Sigmoid colon (tissue), 7 donors: ENCODE measurements around the gene TSPYL1. TPM values are rescaled to one million over a fixed set of nuclear protein-coding genes. Genes with fewer than 3 reads are reported as not detected.

Source experiments
- DNase-seq: peaks from one replicate; pipeline ENCODE4 v3.0.0-alpha.2; 2019
- H3K27ac ChIP-seq, 4 donors: fragments of 200-600 bp; sonication (generic); one replicate each; pipeline ENCODE4 v1.5.1; 2016 to 2019; ENCODE audit warnings: mild to moderate bottlenecking in 1 of 4
- H3K27me3 ChIP-seq, 3 donors: fragments of 200-600 bp; sonication (generic); one replicate each; pipeline ENCODE4 v1.5.1; 2019; ENCODE audit warnings: mild to moderate bottlenecking in 1 of 3
- H3K36me3 ChIP-seq, 4 donors: fragments of 200-600 bp; sonication (generic); one replicate each; pipeline ENCODE4 v1.5.1; 2016 to 2019
- H3K4me1 ChIP-seq, 4 donors: fragments of 200-600 bp; sonication (generic); one replicate each; pipeline ENCODE4 v1.5.1; 2017 to 2019
- H3K4me3 ChIP-seq, 4 donors: fragments of 200-600 bp; sonication (generic); one replicate each; pipeline ENCODE4 v1.5.1; 2017 to 2019; ENCODE audit warnings: mild to moderate bottlenecking in 2 of 4, moderate library complexity in 1 of 4
- H3K9me3 ChIP-seq, 4 donors: fragments of 200-600 bp in 3 of 4; sonication (generic) in 3 of 4; one replicate each; pipeline versions ENCODE4 v1.5.1 to v1.6.1; 2013 to 2019
- CTCF ChIP-seq, 4 experiments: fragments of 450-650 bp in 3 of 4; fragments of 200-600 bp in 1 of 4; IDR thresholded peaks; one replicate each; pipeline ENCODE4 v1.5.1; 2016 to 2019; ENCODE audit warnings: antibody characterized with exemption in 4 of 4, mild to moderate bottlenecking in 3 of 4, moderate library complexity in 2 of 4
- EP300 ChIP-seq, 4 donors: sonication (generic); formaldehyde crosslinking; IDR thresholded peaks; one replicate each; pipeline ENCODE4 v1.6.1; 2017; ENCODE audit warnings: antibody characterized with exemption in 4 of 4
- POLR2A ChIP-seq, 2 donors: fragments of 450-650 bp; IDR thresholded peaks; one replicate each; pipeline ENCODE4 v1.6.1; 2016; ENCODE audit warnings: antibody characterized with exemption in 2 of 2, mild to moderate bottlenecking in 2 of 2, moderate library complexity in 2 of 2
- POLR2AphosphoS5 ChIP-seq, 4 donors: sonication (generic); formaldehyde crosslinking; IDR thresholded peaks; one replicate each; pipeline ENCODE4 v1.6.1; 2017; ENCODE audit warnings: antibody characterized with exemption in 4 of 4
- WGBS, 2 donors: extraction: QIAGEN DNeasy Blood & Tissue Kit; methylation state at CpG; one replicate each; pipeline ENCODE4 v1.1.7; 2013; 5-methylcytosine and 5-hydroxymethylcytosine counted together
- intact Hi-C: fragments of 100-400 bp; cut with DNase I; formaldehyde crosslinking; loops from one replicate; pipeline ENCODE4 v1.15.1; 2023
- polyA plus RNA-seq, 3 donors: library from polyadenylated mRNA; stranded (reverse); fragments of 200-250 nt; gene quantifications; one replicate each; pipeline ENCODE4 v1.2.3, GENCODE V29; 2013
- total RNA-seq, 4 donors: library from RNA; depleted of rRNA; stranded (reverse); fragments of >200 nt; gene quantifications; one replicate each; pipeline ENCODE4 v1.1.0, GENCODE V29; 2016
- donor health status: healthy with polysubstance abuse.
- donor health status: Bipolar disorder and iron deficiency.
- donor health status: healthy.

Gene TSPYL1
- total and polyA plus RNA-seq, 7 donors: 24.6 to 79.6 (median 52.8) TPM

- H3K27me3 ChIP-seq: no peaks in the 10 kb centered on the region
- DNase-seq: peak; percentile 75
- H3K4me3 ChIP-seq: no peak overlapping the region
- H3K9me3 ChIP-seq: no peaks in the 10 kb centered on the region
- WGBS, 2 donors: 91 to 96% methylated on average over 2 of the region's 2 CpGs
- H3K36me3 ChIP-seq: no peaks in the 10 kb centered on the region
- no peak overlapping the region for H3K27ac ChIP-seq
- H3K4me1 ChIP-seq: peaks cover 0 to 11% (median 2%) of the 10 kb centered on the region in 4 donors
- intact Hi-C loops: no loop called here
- TF ChIP-seq POLR2AphosphoS5 (IDR thresholded peaks at IDR 0.05): no peak
- no peak for TF ChIP-seq CTCF (IDR thresholded peaks at IDR 0.05)
- TF ChIP-seq POLR2A (IDR thresholded peaks at IDR 0.05): no peak
- TF ChIP-seq EP300 (IDR thresholded peaks at IDR 0.05): no peak
These were observed 37.2 kb upstream of the TSPYL1 start for GRCh38 chr6:116316772-116317467.

- H3K36me3 ChIP-seq: no peaks in the 10 kb centered on the region
- intact Hi-C loops: no loop called here
- H3K9me3 ChIP-seq: no peaks in the 10 kb centered on the region
- H3K4me3 ChIP-seq: no peak overlapping the region
- TF ChIP-seq POLR2AphosphoS5 (IDR thresholded peaks at IDR 0.05): no peak
- no peak for TF ChIP-seq EP300 (IDR thresholded peaks at IDR 0.05)
- TF ChIP-seq POLR2A (IDR thresholded peaks at IDR 0.05): no peak
- TF ChIP-seq CTCF (IDR thresholded peaks at IDR 0.05): no peak
- no peak overlapping the region for H3K27ac ChIP-seq
- peaks cover 0 to 11% (median 2%) of the 10 kb centered on the region in 4 donors for H3K4me1 ChIP-seq
- no peak for DNase-seq
- H3K27me3 ChIP-seq: no peaks in the 10 kb centered on the region
These were observed 35.1 kb upstream of the TSPYL1 start for GRCh38 chr6:116314878-116315277.

- Histone ChIP-seq H3K27me3 (no peaks in the 10 kb centered on the region), H3K9me3 (no peaks in the 10 kb centered on the region), H3K4me3 (no peak overlapping the region), H3K27ac (no peak overlapping the region), H3K36me3 (no peaks in the 10 kb centered on the region), H3K4me1 (peaks cover 0 to 11% (median 2%) of the 10 kb centered on the region in 4 donors)
- intact Hi-C loops: no loop called here
- no peak for DNase-seq
- TF ChIP-seq POLR2A (IDR thresholded peaks at IDR 0.05) (no peak), EP300 (IDR thresholded peaks at IDR 0.05) (no peak), POLR2AphosphoS5 (IDR thresholded peaks at IDR 0.05) (no peak), CTCF (IDR thresholded peaks at IDR 0.05) (no peak)
These were observed 34.5 kb upstream of the TSPYL1 start for GRCh38 chr6:116314218-116314617.

- intact Hi-C loops: no loop called here
- H3K27me3 ChIP-seq: no peaks in the 10 kb centered on the region
- no peak overlapping the region for H3K27ac ChIP-seq
- TF ChIP-seq POLR2AphosphoS5 (IDR thresholded peaks at IDR 0.05) (no peak), CTCF (IDR thresholded peaks at IDR 0.05) (no peak), POLR2A (IDR thresholded peaks at IDR 0.05) (no peak), EP300 (IDR thresholded peaks at IDR 0.05) (no peak)
- H3K9me3 ChIP-seq: no peaks in the 10 kb centered on the region
- H3K4me3 ChIP-seq: no peak overlapping the region
- H3K36me3 ChIP-seq: no peaks in the 10 kb centered on the region
- H3K4me1 ChIP-seq: peaks cover 0 to 11% (median 2%) of the 10 kb centered on the region in 4 donors
- 90 to 92% methylated on average over 2 of the region's 2 CpGs for WGBS, 2 donors
- no peak for DNase-seq
These were observed 33.5 kb upstream of the TSPYL1 start for GRCh38 chr6:116313101-116313776.
